Effector CD8-positive, alpha-beta T cell (primary cell): ENCODE data around the gene FCHSD2.
"Not testable (repeated sequence)": the region's sequence is repeated elsewhere in the genome, so short reads cannot be mapped to it uniquely, and the experiment has no call there.

ENCODE experiments used
- DNase-seq: peaks from one replicate; lab custom pipeline; 2025; lab: John Stamatoyannopoulos, UW

FCHSD2 gene

GRCh38 chr11:72926076-72926475 lies 216.0 kb downstream of the FCHSD2 start:
- DNase-seq = no peak

DNA sequence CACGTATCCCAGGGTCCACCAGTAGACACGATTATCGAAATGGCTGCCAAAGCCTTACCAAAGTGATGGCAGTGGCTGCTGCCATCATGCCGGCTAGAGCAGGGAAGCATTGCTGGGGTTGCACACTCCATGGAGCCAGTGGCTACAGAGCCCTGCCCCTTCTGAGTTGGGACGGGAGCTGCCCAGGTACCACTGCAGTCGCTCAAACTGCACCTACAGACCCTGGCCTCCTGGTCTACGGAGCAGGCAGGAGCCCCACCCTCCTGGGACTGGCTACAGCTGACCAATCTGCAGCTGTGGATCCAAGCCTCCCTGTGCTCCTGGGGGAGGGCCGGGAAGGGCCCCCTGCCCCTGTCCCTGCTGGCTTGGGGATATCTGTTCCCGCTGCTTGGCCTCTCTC lies 216.5 kb downstream of the FCHSD2 start:
- no peak for DNase-seq

- DNase-seq = no peak
These were observed 217.4 kb downstream of the FCHSD2 start for GRCh38 chr11:72924568-72925190.

DNA sequence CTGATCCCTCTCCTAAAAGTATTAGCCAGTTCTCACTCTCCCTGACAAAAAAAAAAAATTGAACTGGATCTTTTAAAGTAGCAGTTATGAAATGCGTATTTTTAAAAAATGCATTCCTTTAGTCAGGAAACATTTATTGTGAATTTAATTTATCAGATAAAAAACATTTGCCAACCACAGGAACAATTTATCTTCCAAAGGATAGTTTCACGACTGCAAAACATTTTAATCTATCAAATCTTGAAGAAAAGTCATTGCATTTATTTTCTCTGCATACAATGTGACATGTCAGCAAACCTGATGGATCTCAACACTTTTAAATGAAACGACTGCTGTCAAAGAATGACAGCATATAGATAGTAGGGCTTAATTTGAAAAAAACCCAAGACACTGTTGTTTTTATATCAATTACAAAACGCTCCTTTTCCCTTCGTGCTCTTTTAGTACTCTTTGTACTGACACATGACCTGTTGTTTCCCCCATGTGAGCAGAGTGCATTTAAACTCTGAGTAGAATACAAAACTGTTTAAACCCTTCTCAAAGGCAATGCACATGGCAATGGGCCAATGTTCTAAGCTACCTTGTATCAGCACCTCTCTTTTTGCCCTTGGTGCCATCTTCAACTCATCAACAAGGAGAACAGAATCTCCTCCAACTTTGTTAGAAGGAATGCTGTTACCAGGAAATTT lies 220.9 kb downstream of the FCHSD2 start:
- no peak for DNase-seq

DNA sequence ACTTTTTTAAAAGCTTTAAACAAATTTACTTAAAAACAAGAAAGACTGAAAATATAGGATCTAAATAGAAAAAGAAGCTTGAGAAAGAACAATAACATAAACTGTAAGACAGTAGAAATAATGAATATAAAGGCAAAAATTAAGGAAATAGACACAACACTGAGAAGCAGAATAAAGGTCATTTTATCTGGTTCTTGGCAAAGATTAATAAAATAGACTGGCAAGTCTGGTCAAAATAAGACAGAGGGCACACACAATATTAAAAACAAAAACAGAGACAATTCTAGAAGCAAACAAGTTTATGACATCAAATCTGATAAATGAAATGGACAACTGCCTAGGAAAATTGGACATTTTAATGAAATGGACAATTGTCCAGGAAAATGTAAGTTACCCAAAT lies 222.1 kb downstream of the FCHSD2 start:
- no peak for DNase-seq

- no peak for DNase-seq
These were observed 223.3 kb downstream of the FCHSD2 start for GRCh38 chr11:72918851-72919250.

DNA sequence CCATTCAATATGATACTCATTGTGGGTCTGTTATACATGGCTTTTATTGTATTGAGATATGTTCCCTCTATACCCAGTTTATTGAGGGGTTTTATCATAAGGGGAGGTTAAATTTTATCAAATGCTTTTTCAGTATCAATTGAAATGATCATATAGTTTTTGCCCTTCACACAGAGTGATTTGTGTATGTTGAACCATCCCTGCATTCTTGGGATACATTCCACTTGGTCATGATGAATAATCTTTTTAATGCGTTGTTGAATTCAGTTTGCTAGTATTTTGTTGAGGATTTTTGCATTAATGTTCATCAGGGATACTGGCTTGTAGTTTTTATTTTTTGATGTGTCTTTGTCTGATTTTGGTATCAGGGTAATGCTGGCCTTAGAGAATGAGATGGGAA lies 229.9 kb downstream of the FCHSD2 start:
- DNase-seq = no peak

- DNase-seq = not testable (repeated sequence)
These were observed 232.3 kb downstream of the FCHSD2 start for GRCh38 chr11:72909558-72910388.

- DNase-seq = no peak
These were observed 234.0 kb downstream of the FCHSD2 start for GRCh38 chr11:72908032-72908676.

GRCh38 chr11:72904016-72904415 lies 238.1 kb downstream of the FCHSD2 start:
- no peak for DNase-seq

- no peak for DNase-seq
These were observed 240.7 kb downstream of the FCHSD2 start for GRCh38 chr11:72901374-72901773.

DNA sequence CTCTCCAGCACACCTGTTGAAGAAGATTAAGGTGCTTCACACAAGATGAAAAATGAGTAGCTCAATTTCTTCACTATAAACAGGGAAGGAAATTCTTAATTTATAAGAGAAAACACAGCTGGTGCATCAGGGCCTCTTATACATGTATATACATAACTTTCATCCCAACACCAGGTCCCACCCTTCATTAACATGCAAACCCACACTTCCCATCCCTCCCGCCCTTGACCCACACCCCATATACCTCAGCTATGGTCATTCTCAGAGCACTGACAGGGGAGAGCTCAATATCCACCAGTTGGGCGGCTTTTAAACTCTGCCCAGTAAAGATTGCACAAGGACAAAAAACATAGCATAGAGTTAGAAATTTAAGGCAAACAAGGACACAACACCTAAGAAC lies 242.1 kb downstream of the FCHSD2 start:
- no peak for DNase-seq

- no peak for DNase-seq
These were observed 242.9 kb downstream of the FCHSD2 start for GRCh38 chr11:72899238-72899637.

GRCh38 chr11:72897506-72897905 lies 244.6 kb downstream of the FCHSD2 start:
- DNase-seq = no peak

DNA sequence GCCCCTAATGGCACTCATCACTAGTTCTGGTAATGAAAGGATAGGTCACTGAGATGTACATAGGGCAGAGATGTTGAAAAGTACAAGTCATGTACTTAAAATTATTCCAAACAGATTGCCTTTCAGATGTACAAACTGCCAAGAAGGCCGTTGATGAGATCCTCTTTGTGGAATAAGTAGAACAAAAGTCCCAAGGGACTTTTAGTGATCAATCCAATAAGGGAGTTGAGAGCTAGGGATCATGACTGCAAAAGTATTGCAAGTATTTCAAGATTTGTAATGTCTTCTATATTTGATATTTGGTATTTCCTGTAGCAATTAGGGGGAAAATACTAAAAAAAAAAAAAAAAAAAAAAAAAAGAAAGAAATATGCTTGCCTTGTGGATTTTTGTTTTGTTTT lies 245.7 kb downstream of the FCHSD2 start:
- DNase-seq = no peak

DNA sequence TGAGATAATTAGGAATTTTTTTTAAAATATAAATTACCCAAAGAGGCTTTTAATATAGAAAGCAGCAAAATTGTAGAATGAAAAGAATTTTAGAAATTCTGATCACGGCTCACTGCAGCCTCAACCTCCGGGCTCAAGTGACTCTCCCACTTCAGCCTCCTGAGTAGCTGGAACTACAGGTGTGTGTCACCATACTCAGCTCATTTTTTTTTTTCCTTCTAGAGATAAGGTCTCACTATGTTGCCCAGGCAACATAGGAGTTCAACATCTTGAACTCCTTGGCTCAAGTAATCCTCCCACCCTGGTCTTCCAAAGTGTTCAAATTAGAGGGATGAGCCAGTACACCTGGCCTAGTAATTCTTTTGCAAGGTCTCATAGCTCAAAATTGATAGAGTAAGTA lies 251.2 kb downstream of the FCHSD2 start:
- no peak for DNase-seq

- DNase-seq = no peak
These were observed 255.5 kb downstream of the FCHSD2 start for GRCh38 chr11:72886619-72887018.

DNA sequence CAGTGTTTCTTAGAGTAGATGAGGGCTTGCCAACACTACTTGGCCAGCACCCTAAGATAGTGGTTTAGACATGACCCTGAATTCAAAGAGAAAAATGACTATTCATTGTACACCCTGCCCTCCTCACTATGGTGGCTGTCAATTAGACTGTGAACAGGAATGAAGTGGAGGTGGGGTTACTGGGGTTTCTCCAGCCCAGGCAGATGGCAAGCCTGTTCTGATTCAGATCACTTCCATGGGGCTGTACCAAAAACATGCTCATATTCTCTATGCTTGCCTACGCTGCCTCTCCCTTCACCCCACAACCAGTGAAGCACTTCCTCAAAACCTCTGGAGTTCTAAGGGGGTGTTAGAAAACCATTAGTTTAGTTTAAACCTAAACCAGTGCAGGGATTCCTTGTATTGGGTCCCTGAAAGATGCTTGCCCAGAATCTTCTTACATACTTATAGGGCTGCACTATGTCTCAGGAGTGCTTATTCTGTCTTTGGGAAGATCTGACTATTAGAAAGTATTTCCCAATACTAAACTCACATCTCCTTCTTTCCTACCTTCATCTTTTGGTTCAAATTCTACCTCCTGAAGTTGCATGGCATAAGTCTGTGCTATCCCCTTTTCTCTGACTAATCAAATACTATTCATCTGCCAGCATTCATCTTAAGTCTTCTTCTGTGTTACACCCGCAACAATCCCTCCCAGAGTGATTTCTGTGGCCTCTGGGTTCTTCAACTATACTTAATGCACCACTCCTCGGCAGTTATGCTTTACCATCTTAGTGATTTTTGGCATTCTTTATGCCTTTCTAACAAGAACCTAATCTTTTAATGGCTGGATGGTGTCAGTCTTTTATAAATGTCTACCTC lies 256.1 kb downstream of the FCHSD2 start:
- no peak for DNase-seq

DNA sequence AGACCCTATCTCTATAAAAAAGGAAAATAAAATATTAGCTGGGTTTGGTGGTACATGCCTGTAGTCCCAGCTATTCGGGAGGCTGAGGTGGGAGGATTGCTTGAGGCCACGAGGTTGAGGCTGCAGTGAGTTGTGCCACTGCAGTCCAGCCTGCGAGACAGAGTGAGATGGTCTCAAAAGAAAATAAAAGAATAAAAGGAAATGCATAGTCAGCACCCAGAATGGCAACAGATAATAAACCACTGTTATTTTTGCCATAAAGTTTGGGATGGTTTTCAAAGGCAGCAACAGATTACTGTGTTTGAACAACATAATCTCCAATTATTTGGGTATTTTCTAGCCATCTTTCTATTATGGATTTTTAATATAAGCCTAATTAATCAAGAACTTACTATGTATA lies 266.0 kb downstream of the FCHSD2 start:
- no peak for DNase-seq

GRCh38 chr11:72875736-72876135 lies 266.4 kb downstream of the FCHSD2 start:
- no peak for DNase-seq

DNA sequence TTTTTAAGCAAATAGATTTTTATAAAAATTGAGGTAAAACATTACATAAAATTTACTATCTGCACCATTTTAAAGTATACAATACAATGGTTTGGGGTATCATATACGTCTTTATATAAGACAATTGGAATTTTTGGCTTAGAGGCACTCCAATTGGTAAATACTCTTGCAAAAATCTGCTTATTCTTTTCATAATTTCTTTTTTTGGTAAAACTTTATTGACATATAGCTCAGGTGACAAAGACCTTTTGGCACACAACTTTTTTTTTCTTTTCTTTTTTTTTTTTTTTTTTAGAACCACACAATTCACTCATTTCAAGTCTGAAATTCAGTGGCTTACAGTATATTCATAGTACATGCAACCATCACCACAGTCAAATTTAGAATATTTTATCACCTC lies 270.1 kb downstream of the FCHSD2 start:
- DNase-seq = no peak

DNA sequence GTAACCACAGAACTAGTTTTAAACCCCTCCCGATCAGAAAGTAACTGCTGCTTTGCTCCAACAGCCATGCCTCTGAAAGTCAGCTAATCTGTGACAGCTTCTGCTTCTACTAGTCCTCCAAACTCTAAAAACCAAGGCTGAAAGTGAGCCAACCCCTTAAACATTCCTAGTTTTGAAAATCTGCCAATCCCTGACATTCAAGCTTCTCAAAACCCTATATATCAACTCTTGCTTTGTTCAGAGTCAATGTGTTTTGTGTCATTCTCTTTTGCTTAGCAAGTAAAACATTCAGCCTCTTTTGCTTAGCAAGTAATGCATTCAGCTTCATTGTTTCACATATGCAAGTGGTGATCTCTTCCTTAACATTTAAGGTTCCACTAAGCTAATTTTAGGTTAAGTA lies 271.0 kb downstream of the FCHSD2 start:
- no peak for DNase-seq
